GM19238 (cell line): ENCODE data around the gene ZBTB7B.
A peak's percentile ranks its signal among the peaks of the same experiment; 100 is the strongest.
"Not testable (repeated sequence)": the region's sequence is repeated elsewhere in the genome, so short reads cannot be mapped to it uniquely, and the experiment has no call there.

Source experiments
- DNase-seq: peaks from one replicate; pipeline ENCODE4 v3.0.0; 2011; ENCODE audit warnings: low spot score; ENCODE audit not compliant: insufficient read length

Gene ZBTB7B

GRCh38 chr1:154988058-154988954, 14.3 kb upstream of the ZBTB7B start:
- DNase-seq, result no peak

DNA sequence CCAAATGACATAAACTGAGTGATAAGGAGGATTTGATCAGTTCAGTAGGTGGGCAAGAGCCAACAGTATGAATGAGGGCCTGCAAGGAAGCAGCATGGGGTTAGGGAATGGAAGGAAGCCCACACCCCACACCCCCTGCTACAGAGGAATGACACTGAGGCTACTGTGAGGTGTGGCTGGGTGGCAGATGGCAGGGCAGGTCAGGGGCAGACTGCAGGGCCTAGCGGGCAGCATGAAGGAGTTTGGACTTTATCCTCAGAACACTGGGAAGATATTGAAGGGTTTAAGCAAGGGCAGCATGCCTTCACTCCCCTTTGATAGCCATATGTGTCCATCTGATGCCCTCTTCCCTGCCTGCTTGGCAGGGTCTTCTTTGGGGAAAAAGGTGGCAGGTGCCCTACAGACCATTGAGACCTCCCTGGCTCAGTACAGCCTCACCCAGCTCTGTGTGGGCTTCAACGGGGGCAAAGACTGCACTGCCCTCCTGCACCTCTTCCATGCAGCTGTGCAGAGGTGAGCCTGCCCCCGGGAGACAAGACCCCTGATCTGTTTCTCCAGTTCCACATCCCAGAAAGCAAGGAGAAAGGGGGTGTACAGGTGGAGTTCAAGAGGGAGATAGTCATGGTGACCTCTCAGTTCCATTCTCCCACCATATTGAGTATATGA, 13.3 kb upstream of the ZBTB7B start:
- DNase-seq, result no peak

DNA sequence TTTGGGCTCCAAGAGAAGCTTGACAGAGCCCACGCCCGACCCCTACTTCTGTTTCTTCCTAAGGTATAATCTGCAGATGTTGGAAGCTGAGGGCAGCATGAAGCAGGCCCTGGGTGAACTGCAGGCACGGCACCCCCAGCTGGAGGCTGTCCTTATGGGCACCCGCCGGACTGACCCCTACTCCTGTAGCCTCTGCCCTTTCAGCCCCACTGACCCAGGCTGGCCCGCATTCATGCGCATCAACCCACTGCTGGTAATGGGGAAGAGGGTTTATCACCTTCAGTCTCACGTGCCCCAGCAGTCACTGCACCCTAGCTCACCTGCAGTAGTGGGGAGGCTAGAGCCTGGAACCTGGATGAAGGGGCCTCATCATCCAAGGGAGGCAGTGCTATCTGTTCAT, 12.3 kb upstream of the ZBTB7B start:
- no peak for DNase-seq

DNA sequence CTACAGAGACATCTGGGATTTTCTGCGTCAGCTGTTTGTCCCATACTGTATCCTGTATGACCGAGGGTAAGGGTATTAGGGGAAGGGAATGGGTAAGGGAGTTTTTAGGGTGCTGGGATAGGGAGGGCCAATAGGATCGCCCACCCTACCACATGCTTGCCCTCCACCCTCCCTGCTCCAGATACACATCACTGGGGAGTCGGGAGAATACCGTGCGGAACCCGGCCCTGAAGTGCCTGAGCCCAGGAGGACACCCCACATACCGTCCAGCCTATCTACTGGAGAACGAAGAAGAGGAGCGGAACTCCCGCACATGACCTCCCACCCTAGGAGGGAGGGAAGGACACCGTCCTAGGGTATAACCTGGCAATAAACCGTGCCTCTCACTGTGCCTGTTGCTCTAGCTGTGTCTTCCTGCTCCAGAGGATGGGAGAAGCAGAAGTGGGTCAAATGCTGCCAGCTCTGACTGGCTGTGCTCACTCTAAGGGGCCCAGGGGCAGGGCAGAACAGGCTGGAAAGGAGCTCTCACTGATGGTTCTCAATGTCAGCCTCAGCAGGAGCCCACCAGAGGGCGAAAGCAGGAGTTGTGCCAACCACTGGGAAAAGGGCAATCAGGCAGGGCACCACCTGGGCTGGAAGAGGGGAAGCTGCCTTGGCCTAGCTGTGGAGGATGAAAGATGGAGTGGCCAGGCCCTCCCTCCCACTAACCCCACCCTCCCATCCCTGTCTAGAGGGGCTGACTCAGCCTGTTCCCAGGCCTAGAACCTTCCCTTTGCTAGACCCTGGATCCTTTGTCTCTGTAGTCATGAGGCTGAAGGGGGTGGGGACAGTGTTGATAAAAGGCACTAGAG, 9.7 kb upstream of the ZBTB7B start:
- DNase-seq, result no peak

GRCh38 chr1:154993572-154994268, 8.9 kb upstream of the ZBTB7B start, which contains the start of gene LENEP:
TSS of gene LENEP (plus strand) at chr1:154993586. CDS start at chr1:154993608, 22 bp downstream.
- DNase-seq, result no peak

- no peak for DNase-seq
Observed at GRCh38 chr1:154994269-154994587, 8.4 kb upstream of the ZBTB7B start.

- DNase-seq, result no peak
Observed at GRCh38 chr1:154994591-154994990, 8.0 kb upstream of the ZBTB7B start.

GRCh38 chr1:154995301-154995983, 7.2 kb upstream of the ZBTB7B start:
- not testable (repeated sequence) for DNase-seq

GRCh38 chr1:154996966-154997701, 5.5 kb upstream of the ZBTB7B start:
- DNase-seq, result no peak

DNA sequence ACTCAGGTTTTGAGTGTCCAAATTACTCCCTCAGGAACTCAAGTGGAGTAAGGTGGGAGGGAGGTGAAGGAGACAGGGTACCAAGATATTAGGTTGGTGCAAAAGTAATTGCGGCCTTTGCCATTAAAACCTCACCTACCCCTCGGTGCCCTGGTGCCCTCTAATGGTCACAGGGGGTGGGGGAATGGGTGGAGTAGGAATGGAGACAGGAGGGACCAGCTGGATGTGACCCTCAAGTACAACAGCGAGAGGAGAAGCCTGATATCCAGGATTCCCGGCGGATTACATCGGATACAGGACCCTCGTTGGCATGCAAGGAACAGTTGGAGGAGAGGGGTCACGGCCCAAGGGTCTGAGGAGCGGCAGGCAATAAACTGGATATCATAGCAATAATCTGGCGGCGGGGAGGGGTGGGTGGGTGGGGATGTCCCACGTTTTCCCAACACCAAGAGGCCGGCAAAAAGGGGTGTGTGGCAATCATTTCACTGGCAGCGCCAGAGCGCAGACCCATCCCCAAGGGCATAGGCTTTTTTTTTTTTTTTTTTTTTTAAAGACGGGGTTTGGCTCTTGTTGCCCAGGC, 4.3 kb upstream of the ZBTB7B start:
- DNase-seq, result no peak

DNA sequence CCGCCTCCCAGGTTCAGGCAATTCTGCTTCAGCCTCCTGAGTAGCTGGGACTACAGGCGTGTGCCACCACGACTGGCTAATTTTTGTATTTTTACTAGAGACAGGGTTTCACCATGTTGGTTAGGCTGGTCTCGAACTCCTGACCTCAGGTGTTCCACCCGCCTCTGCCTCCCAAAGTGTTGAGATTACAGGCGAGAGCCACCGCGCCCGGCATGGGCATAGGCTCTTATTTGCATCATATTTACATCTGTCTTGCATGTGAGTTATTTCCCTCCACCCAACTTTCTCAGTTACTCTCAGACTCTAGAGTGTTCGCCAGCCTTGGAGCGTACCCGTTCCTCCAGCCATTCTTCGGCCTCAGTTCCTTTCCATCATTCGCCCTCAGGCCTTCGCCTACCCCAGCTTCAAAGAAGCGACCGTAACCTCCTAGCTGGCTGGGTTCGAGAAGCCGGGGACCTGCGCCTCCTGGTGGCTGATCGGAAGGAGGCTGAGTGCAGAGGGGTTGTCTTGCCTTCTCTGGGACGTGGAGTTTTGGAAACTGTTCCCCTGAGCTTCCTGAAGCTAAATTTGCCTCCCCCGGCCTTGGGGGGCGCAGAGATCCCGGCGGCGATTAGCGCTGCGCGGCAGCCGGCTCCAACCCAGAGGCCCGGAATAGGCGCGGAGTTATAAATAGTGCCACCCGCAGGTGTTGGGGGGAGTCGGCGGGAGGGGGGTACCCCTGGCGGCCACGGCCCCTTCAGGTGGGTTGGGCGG, 3.6 kb upstream of the ZBTB7B start:
- DNase-seq, result peak; percentile 78

- DNase-seq, result no peak
Observed at GRCh38 chr1:154999571-155000410, 2.8 kb upstream of the ZBTB7B start.

DNA sequence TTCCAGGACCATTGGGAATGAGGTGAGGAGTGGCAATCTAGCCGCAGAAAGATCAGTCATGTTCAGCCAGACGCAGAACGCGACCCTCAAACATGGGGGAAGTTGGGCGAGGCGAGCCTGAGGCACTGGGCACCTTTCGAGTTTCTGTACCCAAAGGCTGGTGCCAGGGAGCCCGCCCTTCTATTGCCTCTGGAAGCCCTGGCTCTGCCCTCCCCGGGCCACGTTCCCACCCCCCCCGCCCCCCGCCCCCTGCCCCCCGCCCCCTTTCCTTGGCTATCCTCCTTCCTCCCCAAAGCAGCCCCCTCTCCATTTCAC, 2.2 kb upstream of the ZBTB7B start:
- DNase-seq, result no peak

DNA sequence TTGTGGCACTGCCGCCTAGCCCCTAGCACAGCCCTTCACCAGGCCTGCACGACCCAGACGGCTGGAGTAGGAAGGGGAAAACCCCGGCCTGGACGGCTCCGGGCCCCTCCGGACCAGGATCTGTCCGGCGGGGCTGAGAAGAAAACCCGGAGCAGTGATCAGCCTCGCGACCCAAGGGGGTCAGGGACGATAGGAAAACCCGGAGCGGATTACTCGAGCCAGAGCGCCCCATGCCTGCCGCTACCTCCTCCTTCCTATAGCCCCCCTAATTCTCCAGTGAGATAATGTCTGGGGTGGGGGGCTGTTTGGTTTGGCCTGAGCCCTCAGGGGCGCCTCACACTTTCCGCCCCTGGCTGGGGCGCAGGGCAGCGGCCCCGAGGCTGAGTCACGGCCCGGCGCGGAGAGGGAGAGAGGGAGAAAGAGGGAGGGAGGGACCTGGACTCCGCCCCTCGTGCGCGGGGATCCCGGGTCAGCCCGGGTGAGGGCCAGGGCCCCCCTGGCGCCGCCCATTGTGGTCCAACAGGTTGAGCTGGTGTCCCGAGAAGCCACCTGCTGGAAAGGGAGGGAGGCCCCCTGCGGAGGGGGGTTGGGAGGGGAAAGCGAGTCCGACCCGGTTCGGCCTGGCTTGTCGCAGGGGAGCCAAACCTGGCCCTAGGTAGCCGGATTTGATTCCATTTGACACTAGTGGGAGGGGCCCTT, 1.7 kb upstream of the ZBTB7B start:
- peak; percentile 85 for DNase-seq

- no peak for DNase-seq
Observed at GRCh38 chr1:155001425-155001674, 1.3 kb upstream of the ZBTB7B start.

- peak; percentile 97 for DNase-seq
Observed at GRCh38 chr1:155001675-155002463, 733 bp upstream of the ZBTB7B start.

DNA sequence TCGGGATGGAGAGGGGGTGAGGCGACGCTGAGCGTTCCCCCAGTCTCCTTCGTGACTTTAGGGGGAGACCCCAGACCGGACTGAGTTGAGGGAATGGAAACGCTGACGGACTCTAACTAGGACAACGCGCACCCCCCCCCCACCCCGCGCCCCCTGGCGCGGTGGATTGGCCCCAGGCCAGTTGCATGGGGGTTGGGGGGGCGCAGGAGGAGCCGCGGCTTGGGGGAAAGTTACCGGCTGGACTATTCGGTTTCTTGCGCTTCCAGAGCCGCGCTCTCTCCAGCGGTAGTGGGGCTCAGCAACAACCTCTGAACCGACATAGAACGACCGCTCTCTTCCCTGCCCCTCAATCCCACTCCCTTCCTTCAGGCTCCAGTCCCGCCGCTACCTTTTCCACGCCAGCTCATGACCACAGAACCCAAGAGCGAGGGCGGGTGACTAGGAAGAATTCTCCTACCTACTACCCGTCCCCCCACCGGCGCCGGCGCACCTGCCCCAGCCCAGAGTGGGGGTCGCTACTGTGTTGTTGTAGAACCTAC, 694 bp downstream of the ZBTB7B start:
- DNase-seq, result no peak
